CMK (cell line): ENCODE measurements around the gene MAP2K5.
"Not testable (repeated sequence)": the region's sequence is repeated elsewhere in the genome, so short reads cannot be mapped to it uniquely, and the experiment has no call there.

ENCODE experiments used
- DNase-seq: peaks from one replicate; pipeline ENCODE4 v3.0.0-alpha.2; 2010; ENCODE audit warnings: low read depth

The MAP2K5 gene

GRCh38 chr15:67672834-67673233 lies 130.3 kb downstream of the MAP2K5 start:
- DNase-seq: not testable (repeated sequence)

- no peak for DNase-seq
Observed at GRCh38 chr15:67674983-67675382, 132.5 kb downstream of the MAP2K5 start.

- DNase-seq: no peak
Observed at GRCh38 chr15:67678089-67678488, 135.6 kb downstream of the MAP2K5 start.

- no peak for DNase-seq
Observed at GRCh38 chr15:67678993-67679392, 136.5 kb downstream of the MAP2K5 start.

- no peak for DNase-seq
Observed at GRCh38 chr15:67680641-67681040, 138.1 kb downstream of the MAP2K5 start.

GRCh38 chr15:67685008-67685599 lies 142.6 kb downstream of the MAP2K5 start:
- peak; percentile 22 for DNase-seq

GRCh38 chr15:67685716-67686115 lies 143.2 kb downstream of the MAP2K5 start:
- no peak for DNase-seq

- no peak for DNase-seq
Observed at GRCh38 chr15:67690936-67691335, 148.4 kb downstream of the MAP2K5 start.

- DNase-seq: no peak
Observed at GRCh38 chr15:67691450-67691849, 148.9 kb downstream of the MAP2K5 start.

GRCh38 chr15:67692573-67692972 lies 150.1 kb downstream of the MAP2K5 start:
- DNase-seq: no peak

GRCh38 chr15:67696087-67696486 lies 153.6 kb downstream of the MAP2K5 start:
- DNase-seq: no peak

GRCh38 chr15:67700023-67700422 lies 157.5 kb downstream of the MAP2K5 start:
- DNase-seq: no peak

GRCh38 chr15:67701669-67702068 lies 159.2 kb downstream of the MAP2K5 start:
- no peak for DNase-seq

- DNase-seq: no peak
Observed at GRCh38 chr15:67707520-67708283, 165.2 kb downstream of the MAP2K5 start.

GRCh38 chr15:67708500-67708899 lies 166.0 kb downstream of the MAP2K5 start:
- no peak for DNase-seq

- no peak for DNase-seq
Observed at GRCh38 chr15:67715170-67715569, 172.7 kb downstream of the MAP2K5 start.

- no peak for DNase-seq
Observed at GRCh38 chr15:67716171-67716570, 173.7 kb downstream of the MAP2K5 start.

- DNase-seq: no peak
Observed at GRCh38 chr15:67717776-67718175, 175.3 kb downstream of the MAP2K5 start.

- DNase-seq: no peak
Observed at GRCh38 chr15:67719330-67719959, 176.9 kb downstream of the MAP2K5 start.

- DNase-seq: no peak
Observed at GRCh38 chr15:67720556-67721175, 178.2 kb downstream of the MAP2K5 start.

GRCh38 chr15:67722030-67722817 lies 179.7 kb downstream of the MAP2K5 start:
- no peak for DNase-seq
